DND-41 (cell line): ENCODE results near the gene DNAJC16.

Source experiments
- CTCF ChIP-seq: IDR thresholded peaks from 2 replicates; pipeline ENCODE4 v1.5.1; 2012; ENCODE audit warnings: borderline replicate concordance, low read length, moderate library complexity, mild to moderate bottlenecking; ENCODE audit not compliant: poor library complexity, severe bottlenecking; ENCODE audit errors: extremely low read depth
- EZH2 ChIP-seq: IDR thresholded peaks from 3 replicates; pipeline ENCODE4 v1.6.1; 2012; ENCODE audit warnings: borderline replicate concordance, low read depth, mild to moderate bottlenecking, moderate library complexity, low read length, inconsistent platforms; ENCODE audit not compliant: severe bottlenecking

GRCh38 chr1:15557008-15557407, 30.4 kb downstream of the DNAJC16 start:
- TF ChIP-seq CTCF (no peak), EZH2 (no peak)
